Measurements from ENCODE around the gene SRSF8.
A peak's percentile ranks its signal among the peaks of the same experiment; 100 is the strongest.

DNA sequence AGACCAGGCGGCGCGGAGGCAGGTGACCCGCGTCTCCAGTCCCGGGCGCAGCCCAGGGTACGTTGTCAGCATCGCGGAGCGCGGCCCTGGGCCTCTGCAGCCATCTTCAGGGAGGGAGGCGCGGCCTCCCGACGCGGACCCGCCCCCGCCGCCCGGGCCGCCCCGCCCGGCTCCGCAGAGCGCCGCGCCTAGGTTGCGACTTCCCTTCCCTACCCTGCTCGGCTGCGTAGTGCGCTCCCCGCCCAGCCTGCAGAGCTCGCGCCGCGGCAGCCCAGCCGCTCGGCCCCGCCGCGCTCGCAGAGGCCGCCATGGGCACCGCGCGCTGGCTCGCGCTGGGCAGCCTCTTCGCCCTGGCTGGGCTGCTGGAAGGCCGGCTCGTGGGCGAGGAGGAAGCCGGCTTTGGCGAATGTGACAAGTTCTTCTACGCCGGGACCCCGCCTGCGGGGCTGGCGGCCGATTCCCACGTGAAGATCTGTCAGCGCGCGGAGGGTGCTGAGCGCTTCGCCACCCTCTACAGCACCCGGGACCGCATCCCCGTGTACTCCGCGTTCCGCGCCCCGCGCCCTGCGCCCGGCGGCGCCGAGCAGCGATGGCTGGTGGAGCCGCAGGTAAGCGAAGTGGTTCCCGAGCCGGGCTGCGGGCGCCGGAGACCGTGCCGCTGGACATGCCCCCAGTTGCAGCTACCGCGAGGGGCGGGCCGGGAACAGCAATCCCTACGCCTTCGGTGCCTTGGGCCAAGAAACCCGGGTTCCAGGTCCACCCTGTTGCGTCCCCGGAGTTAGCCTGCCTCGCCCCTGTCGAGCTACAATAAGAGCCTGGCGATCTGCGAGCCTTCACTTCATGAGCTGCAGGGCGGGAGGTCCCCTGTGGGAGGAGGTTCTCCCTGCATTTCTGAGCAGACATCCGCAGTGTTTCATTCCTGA, 23.2 kb downstream of the SRSF8 start, which contains the start of gene ENDOD1:
- TF ChIP-seq POLR2A (IDR thresholded peaks at IDR 0.05; ENCODE audit: low read length) (peak; percentile 80), GATA1 (IDR thresholded peaks at IDR 0.05; ENCODE audit: low read depth, low read length) (no peak)
